PC-9 (cell line): ENCODE measurements around the gene L3MBTL3. TPM values are rescaled to one million over a fixed set of nuclear protein-coding genes. Genes with fewer than 3 reads are reported as not detected.

Experiments used
- BruUV-seq: library from RNA; stranded (reverse); fragments of 400-500 nt; replicated peaks from 2 replicates; lab custom pipeline; 2021; lab: Mats Ljungman, UMichigan
- CTCF ChIA-PET: fragments of 300-600 bp; sonication (Branson Sonifier 250); formaldehyde crosslinking; loops from one replicate; lab custom pipeline; 2022; ENCODE audit warnings: antibody characterized with exemption; lab: Charles Lee
- POLR2A ChIA-PET: fragments of 300-600 bp; sonication (Branson Sonifier 250); formaldehyde crosslinking; loops from one replicate; lab custom pipeline; 2022; ENCODE audit warnings: antibody characterized with exemption; ENCODE audit not compliant: unreplicated experiment; lab: Charles Lee
- DNase-seq, 2 experiments: peaks; one replicate each; pipeline versions ENCODE4 v3.0.0 to v3.0.0-alpha.2; 2015 to 2022; ENCODE audit warnings: mixed read lengths in 1 of 2
- H2AFZ ChIP-seq: fragments of 200-600 bp; sonication (generic); 2 replicates; pipeline ENCODE4 v1.8.1; 2017; ENCODE audit warnings: antibody characterized with exemption
- H3F3A ChIP-seq: fragments of 200-600 bp; sonication (generic); 2 replicates; pipeline ENCODE4 v1.8.1; 2017; ENCODE audit warnings: antibody characterized with exemption, mild to moderate bottlenecking, low read depth; ENCODE audit not compliant: insufficient read depth
- H3K27ac ChIP-seq: fragments of 200-600 bp; sonication (generic); 2 replicates; pipeline ENCODE4 v1.6.1; 2016; ENCODE audit warnings: mixed run types
- H3K27me3 ChIP-seq: fragments of 200-600 bp; sonication (generic); 2 replicates; pipeline ENCODE4 v1.6.1; 2016; ENCODE audit warnings: low read depth, mixed run types; ENCODE audit not compliant: insufficient read depth
- H3K36me3 ChIP-seq: fragments of 200-600 bp; sonication (generic); 2 replicates; pipeline ENCODE4 v1.6.1; 2016; ENCODE audit warnings: low read depth, mixed run types
- H3K4me1 ChIP-seq: fragments of 200-600 bp; sonication (generic); replicated peaks from 2 replicates; pipeline ENCODE4 v1.6.1; 2016; ENCODE audit warnings: mixed run types; ENCODE audit not compliant: insufficient read depth
- H3K4me2 ChIP-seq: fragments of 200-600 bp; sonication (generic); 2 replicates; pipeline ENCODE4 v1.6.1; 2017; ENCODE audit warnings: mixed run types
- H3K4me3 ChIP-seq: fragments of 200-600 bp; sonication (generic); 2 replicates; pipeline ENCODE4 v1.6.1; 2016; ENCODE audit warnings: mixed run types
- H3K79me2 ChIP-seq: fragments of 200-600 bp; sonication (generic); 2 replicates; pipeline ENCODE4 v1.6.1; 2017; ENCODE audit warnings: low read depth, mixed run types
- H3K9me2 ChIP-seq: fragments of 200-600 bp; sonication (generic); 2 replicates; pipeline ENCODE4 v1.8.1; 2017; ENCODE audit warnings: mild to moderate bottlenecking; ENCODE audit not compliant: insufficient read depth
- H3K9me3 ChIP-seq: fragments of 200-600 bp; sonication (generic); 2 replicates; pipeline ENCODE4 v1.8.1; 2016; ENCODE audit warnings: low read depth; ENCODE audit not compliant: insufficient read depth
- H4K20me1 ChIP-seq: fragments of 200-600 bp; sonication (generic); 2 replicates; pipeline ENCODE4 v1.8.1; 2017; ENCODE audit not compliant: insufficient read depth
- EZH2 ChIP-seq: fragments of 200-600 bp; sonication (generic); IDR thresholded peaks from 2 replicates; pipeline ENCODE4 v1.8.0; 2017; ENCODE audit warnings: antibody characterized with exemption, low read depth
- intact Hi-C: fragments of 100-400 bp; cut with micrococcal nuclease; formaldehyde crosslinking; loops from one replicate; pipeline ENCODE4 v1.10.0; 2022; ENCODE audit not compliant: unreplicated experiment
- total RNA-seq: library from RNA; stranded (reverse); gene quantifications from 2 replicates; pipeline ENCODE4 v1.2.3, GENCODE V29; 2021
- TF ChIP-seq, protein P1 (sequence below): fragments of 200-600 bp; sonication (generic); conservative IDR thresholded peaks from 2 replicates; pipeline ENCODE4 v1.6.1; 2017; ENCODE audit warnings: mixed run types, antibody characterized with exemption, mild to moderate bottlenecking, moderate library complexity

Gene L3MBTL3
- total RNA-seq, 1 experiment from 2014 or later = 6.1 TPM

DNA sequence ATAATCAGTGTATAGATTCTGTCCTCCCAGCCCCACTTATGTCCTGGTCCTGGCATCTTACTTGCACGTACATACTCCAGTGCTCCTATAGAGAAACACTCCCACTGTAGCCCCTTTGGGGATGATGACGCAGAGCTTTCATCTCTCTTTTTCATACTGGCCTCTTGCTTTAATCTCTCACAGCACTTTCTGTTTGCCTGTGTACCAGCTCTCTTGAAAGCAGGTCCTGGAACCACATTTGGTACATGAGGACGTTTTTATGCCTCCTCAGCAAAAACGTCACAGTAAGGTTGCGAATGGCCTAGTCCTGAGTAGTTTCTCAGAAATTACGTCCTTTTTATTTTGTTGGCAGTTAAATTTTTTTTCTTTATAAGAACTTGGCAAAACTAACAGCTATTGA is 10.8 kb downstream of the L3MBTL3 start:
- Histone ChIP-seq H3K4me1 (no peaks in the 10 kb centered on the region), H3K36me3 (no peaks in the 10 kb centered on the region), H3F3A (no peaks in the 10 kb centered on the region), H3K9me2 (no peaks in the 10 kb centered on the region), H3K4me2 (no peak overlapping the region), H2AFZ (no peak overlapping the region), H3K4me3 (no peak overlapping the region), H4K20me1 (no peaks in the 10 kb centered on the region), H3K79me2 (no peaks in the 10 kb centered on the region), H3K27ac (no peak overlapping the region), H3K9me3 (no peaks in the 10 kb centered on the region), H3K27me3 (no peaks in the 10 kb centered on the region)
- no TSS peak for BruUV-seq
- intact Hi-C loops = no loop called here
- ChIA-PET POLR2A (no interaction called here), CTCF (no interaction called here)
- TF ChIP-seq EZH2 = no peak
- TF ChIP-seq, protein P1, sequence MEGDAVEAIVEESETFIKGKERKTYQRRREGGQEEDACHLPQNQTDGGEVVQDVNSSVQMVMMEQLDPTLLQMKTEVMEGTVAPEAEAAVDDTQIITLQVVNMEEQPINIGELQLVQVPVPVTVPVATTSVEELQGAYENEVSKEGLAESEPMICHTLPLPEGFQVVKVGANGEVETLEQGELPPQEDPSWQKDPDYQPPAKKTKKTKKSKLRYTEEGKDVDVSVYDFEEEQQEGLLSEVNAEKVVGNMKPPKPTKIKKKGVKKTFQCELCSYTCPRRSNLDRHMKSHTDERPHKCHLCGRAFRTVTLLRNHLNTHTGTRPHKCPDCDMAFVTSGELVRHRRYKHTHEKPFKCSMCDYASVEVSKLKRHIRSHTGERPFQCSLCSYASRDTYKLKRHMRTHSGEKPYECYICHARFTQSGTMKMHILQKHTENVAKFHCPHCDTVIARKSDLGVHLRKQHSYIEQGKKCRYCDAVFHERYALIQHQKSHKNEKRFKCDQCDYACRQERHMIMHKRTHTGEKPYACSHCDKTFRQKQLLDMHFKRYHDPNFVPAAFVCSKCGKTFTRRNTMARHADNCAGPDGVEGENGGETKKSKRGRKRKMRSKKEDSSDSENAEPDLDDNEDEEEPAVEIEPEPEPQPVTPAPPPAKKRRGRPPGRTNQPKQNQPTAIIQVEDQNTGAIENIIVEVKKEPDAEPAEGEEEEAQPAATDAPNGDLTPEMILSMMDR = no peak
- DNase-seq = no peak

DNA sequence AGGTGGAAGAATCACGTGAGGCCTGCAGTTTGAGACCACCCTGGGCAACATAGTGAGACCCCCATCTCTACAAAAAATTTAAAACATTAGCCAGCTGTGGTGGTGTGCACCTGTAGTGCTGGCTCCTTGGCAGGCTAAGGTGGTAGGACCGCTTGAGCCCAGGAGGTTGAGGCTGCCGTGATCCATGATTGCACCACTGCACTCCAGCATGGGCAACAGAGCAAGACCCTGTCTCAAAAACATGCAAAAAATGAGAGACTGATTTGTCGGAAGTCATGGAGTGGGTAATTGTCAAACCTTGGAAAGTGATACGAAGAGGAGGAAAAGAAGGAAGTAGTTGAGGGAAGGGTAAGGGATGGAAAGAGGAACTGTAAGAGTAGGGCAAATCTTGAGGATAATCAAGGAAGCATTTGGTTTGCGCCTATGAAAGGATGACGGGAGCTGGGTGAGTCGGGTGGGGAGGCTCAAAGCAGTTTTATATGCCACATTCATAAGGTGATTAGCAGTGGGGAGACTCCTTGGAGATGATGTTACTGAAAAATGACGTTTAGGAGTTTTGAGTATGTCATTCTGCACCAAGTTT is 14.5 kb downstream of the L3MBTL3 start:
- POLR2A ChIA-PET = no interaction called here
- H4K20me1 ChIP-seq = no peaks in the 10 kb centered on the region
- TF ChIP-seq EZH2 = no peak
- TF ChIP-seq, protein P1 = no peak
- no peak overlapping the region for H2AFZ ChIP-seq
- no peaks in the 10 kb centered on the region for H3F3A ChIP-seq
- no peaks in the 10 kb centered on the region for H3K27me3 ChIP-seq
- no peaks in the 10 kb centered on the region for H3K9me3 ChIP-seq
- H3K4me3 ChIP-seq = no peak overlapping the region
- no peaks in the 10 kb centered on the region for H3K79me2 ChIP-seq
- CTCF ChIA-PET = no interaction called here
- H3K4me1 ChIP-seq = no peaks in the 10 kb centered on the region
- no peak overlapping the region for H3K27ac ChIP-seq
- no peak for DNase-seq
- H3K36me3 ChIP-seq = no peaks in the 10 kb centered on the region
- BruUV-seq = no TSS peak
- no peak overlapping the region for H3K4me2 ChIP-seq
- H3K9me2 ChIP-seq = no peaks in the 10 kb centered on the region
- intact Hi-C loops = no loop called here

- no peak overlapping the region for H3K27ac ChIP-seq
- no peaks in the 10 kb centered on the region for H3K79me2 ChIP-seq
- no peaks in the 10 kb centered on the region for H3K9me2 ChIP-seq
- no peaks in the 10 kb centered on the region for H3K9me3 ChIP-seq
- TF ChIP-seq, protein P1 = no peak
- TF ChIP-seq EZH2 = no peak
- no peaks in the 10 kb centered on the region for H3K4me1 ChIP-seq
- H3K4me3 ChIP-seq = no peak overlapping the region
- intact Hi-C loops = no loop called here
- ChIA-PET CTCF (no interaction called here), POLR2A (no interaction called here)
- H4K20me1 ChIP-seq = no peaks in the 10 kb centered on the region
- BruUV-seq = no TSS peak
- H3F3A ChIP-seq = no peaks in the 10 kb centered on the region
- H3K27me3 ChIP-seq = no peaks in the 10 kb centered on the region
- H3K4me2 ChIP-seq = no peak overlapping the region
- H3K36me3 ChIP-seq = no peaks in the 10 kb centered on the region
- no peak for DNase-seq
- H2AFZ ChIP-seq = no peak overlapping the region
Measured at GRCh38 chr6:130033949-130034348, 15.6 kb downstream of the L3MBTL3 start.
